Mesothelial cell of epicardium (in vitro differentiated cells): ENCODE results near the gene EML1. TPM values are rescaled to one million over a fixed set of nuclear protein-coding genes. Genes with fewer than 3 reads are reported as not detected.
A peak's percentile ranks its signal among the peaks of the same experiment; 100 is the strongest.

Experiments used
- DNase-seq, 2 experiments: peaks; one replicate each; pipeline ENCODE4 v3.0.0; 2021; ENCODE audit warnings: low spot score in 2 of 2; ENCODE audit not compliant: unreplicated experiment in 2 of 2
- H3K27ac Mint-ChIP-seq: 2 replicates; pipeline ENCODE4 v1.8.0; 2021; ENCODE audit warnings: mixed read lengths
- H3K27me3 Mint-ChIP-seq: 2 replicates; pipeline ENCODE4 v1.8.0; 2021; ENCODE audit warnings: low read depth, mixed read lengths
- H3K36me3 Mint-ChIP-seq: 2 replicates; pipeline ENCODE4 v1.8.0; 2021; ENCODE audit warnings: mixed read lengths
- H3K4me1 Mint-ChIP-seq: 2 replicates; pipeline ENCODE4 v1.8.0; 2021; ENCODE audit warnings: mixed read lengths
- H3K4me3 Mint-ChIP-seq: 2 replicates; pipeline ENCODE4 v1.8.0; 2021; ENCODE audit warnings: mild to moderate bottlenecking, moderate library complexity, mixed read lengths
- H3K9me3 Mint-ChIP-seq: 2 replicates; pipeline ENCODE4 v1.8.0; 2021; ENCODE audit warnings: mixed read lengths
- total RNA-seq: library from RNA; stranded (reverse); gene quantifications from 3 replicates; pipeline ENCODE4 v1.2.1, GENCODE V29; 2021
- TF ChIP-seq, protein P1 (sequence below): fragments of 200-600 bp; sonication (generic); IDR thresholded peaks from one replicate; pipeline ENCODE4 v1.5.0; 2021; ENCODE audit warnings: antibody characterized with exemption; ENCODE audit not compliant: unreplicated experiment

EML1 gene
- total RNA-seq, 1 donor from 2014 or later = 18.9 TPM

- no peak for DNase-seq
- no peak overlapping the region for H3K27ac Mint-ChIP-seq
Measured at GRCh38 chr14:99831303-99831702, 38.1 kb downstream of the EML1 start.

GRCh38 chr14:99831903-99832685, 38.9 kb downstream of the EML1 start:
- TF ChIP-seq, protein P1, sequence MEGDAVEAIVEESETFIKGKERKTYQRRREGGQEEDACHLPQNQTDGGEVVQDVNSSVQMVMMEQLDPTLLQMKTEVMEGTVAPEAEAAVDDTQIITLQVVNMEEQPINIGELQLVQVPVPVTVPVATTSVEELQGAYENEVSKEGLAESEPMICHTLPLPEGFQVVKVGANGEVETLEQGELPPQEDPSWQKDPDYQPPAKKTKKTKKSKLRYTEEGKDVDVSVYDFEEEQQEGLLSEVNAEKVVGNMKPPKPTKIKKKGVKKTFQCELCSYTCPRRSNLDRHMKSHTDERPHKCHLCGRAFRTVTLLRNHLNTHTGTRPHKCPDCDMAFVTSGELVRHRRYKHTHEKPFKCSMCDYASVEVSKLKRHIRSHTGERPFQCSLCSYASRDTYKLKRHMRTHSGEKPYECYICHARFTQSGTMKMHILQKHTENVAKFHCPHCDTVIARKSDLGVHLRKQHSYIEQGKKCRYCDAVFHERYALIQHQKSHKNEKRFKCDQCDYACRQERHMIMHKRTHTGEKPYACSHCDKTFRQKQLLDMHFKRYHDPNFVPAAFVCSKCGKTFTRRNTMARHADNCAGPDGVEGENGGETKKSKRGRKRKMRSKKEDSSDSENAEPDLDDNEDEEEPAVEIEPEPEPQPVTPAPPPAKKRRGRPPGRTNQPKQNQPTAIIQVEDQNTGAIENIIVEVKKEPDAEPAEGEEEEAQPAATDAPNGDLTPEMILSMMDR = no peak
- DNase-seq = no peak
- H3K36me3 Mint-ChIP-seq = no peaks in the 10 kb centered on the region
- H3K4me1 Mint-ChIP-seq = peaks cover 2% of the 10 kb centered on the region
- H3K9me3 Mint-ChIP-seq = no peaks in the 10 kb centered on the region
- H3K27ac Mint-ChIP-seq = no peak overlapping the region
- H3K4me3 Mint-ChIP-seq = no peak overlapping the region
- H3K27me3 Mint-ChIP-seq = peaks cover 68% of the 10 kb centered on the region

More at GRCh38 chr14:99831303-99831702, 38.1 kb downstream of the EML1 start:
- TF ChIP-seq, protein P1 = no peak
- Mint-ChIP-seq H3K4me1 (no peaks in the 10 kb centered on the region), H3K27me3 (peaks cover 71% of the 10 kb centered on the region), H3K36me3 (no peaks in the 10 kb centered on the region), H3K9me3 (no peaks in the 10 kb centered on the region), H3K4me3 (no peak overlapping the region)

DNA sequence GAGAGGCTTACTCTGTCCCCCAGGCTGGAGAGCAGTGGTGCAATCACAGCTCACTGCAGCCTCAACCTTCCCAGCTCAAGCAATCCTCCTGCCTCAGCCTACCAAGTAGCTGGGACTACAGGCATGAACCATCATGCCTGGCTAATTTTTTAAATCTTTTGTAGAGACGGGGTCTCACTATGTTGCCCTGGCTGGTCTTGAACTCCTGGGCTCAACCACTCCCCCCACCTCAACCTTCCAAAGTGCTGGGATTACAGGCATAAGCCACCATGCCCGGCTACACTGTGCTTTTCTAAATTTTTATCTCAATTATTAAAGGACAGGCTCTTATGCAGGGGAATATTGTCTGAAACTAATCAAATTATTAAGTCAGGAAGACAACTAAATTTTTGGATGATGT, 44.6 kb downstream of the EML1 start:
- peaks cover 16% of the 10 kb centered on the region for H3K4me1 Mint-ChIP-seq
- peaks cover 42% of the 10 kb centered on the region for H3K27me3 Mint-ChIP-seq
- no peaks in the 10 kb centered on the region for H3K9me3 Mint-ChIP-seq
- H3K36me3 Mint-ChIP-seq = no peaks in the 10 kb centered on the region
- TF ChIP-seq, protein P1 = no peak
- H3K27ac Mint-ChIP-seq = no peak overlapping the region
- no peak for DNase-seq
- no peak overlapping the region for H3K4me3 Mint-ChIP-seq

DNA sequence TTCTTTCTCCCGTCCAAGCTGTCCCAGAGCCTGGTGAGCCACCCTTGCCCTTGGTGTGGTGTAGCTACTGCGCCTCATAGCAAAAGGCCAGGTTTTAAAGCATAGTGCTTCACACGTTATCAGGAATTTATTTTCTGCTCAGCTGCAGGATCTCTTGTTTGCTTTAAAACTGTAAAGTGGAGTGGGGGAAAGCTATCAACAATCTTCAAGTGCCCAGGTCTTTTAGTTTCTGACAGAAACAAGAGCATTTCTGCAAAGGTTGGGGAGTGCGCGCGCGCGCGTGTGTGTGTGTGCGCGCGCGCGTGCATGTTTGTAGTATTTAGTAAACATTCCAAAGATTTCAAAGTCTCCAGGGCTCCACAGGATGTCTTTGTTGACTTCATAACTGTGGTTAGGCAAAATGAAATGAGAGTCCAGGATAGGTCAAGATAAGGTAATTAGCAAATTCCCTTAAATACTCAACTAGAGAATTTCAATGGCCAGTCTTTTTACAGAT, 45.5 kb downstream of the EML1 start:
- Mint-ChIP-seq H3K4me3 (peak overlapping the region; percentile 54), H3K9me3 (no peaks in the 10 kb centered on the region), H3K27ac (peak overlapping the region; percentile 50), H3K36me3 (no peaks in the 10 kb centered on the region), H3K4me1 (peaks cover 16% of the 10 kb centered on the region), H3K27me3 (peaks cover 33% of the 10 kb centered on the region)
- DNase-seq = no peak
- TF ChIP-seq, protein P1 = no peak

- Mint-ChIP-seq H3K36me3 (no peaks in the 10 kb centered on the region), H3K27me3 (peaks cover 28% of the 10 kb centered on the region), H3K9me3 (no peaks in the 10 kb centered on the region), H3K4me1 (peaks cover 16% of the 10 kb centered on the region), H3K4me3 (no peak overlapping the region), H3K27ac (no peak overlapping the region)
- TF ChIP-seq, protein P1 = no peak
- no peak for DNase-seq
Measured at GRCh38 chr14:99839696-99840095, 46.5 kb downstream of the EML1 start.
